Thymus (tissue), 11 donors: ENCODE results near the gene MYBPHL. TPM values are rescaled to one million over a fixed set of nuclear protein-coding genes. Genes with fewer than 3 reads are reported as not detected.
"Not testable (repeated sequence)": the region's sequence is repeated elsewhere in the genome, so short reads cannot be mapped to it uniquely, and the experiment has no call there.

ENCODE experiments used
- DNase-seq, 9 donors: peaks; one replicate each; pipeline ENCODE4 v3.0.0-alpha.2; 2013; ENCODE audit warnings: low spot score in 9 of 9, low read depth in 6 of 9, missing footprints in 1 of 9
- H3K27ac ChIP-seq, 2 donors: one replicate each; pipeline ENCODE4 v1.5.1; 2013; ENCODE audit warnings: control low read depth in 1 of 2, low read depth in 1 of 2, low read length in 1 of 2, mild to moderate bottlenecking in 1 of 2, moderate library complexity in 1 of 2
- H3K27me3 ChIP-seq, 2 donors: one replicate each; pipeline ENCODE4 v1.5.1; 2013; ENCODE audit warnings: low read length in 1 of 2; ENCODE audit not compliant: control insufficient read depth in 2 of 2, insufficient read depth in 1 of 2
- H3K36me3 ChIP-seq, 2 donors: one replicate each; pipeline ENCODE4 v1.5.1; 2013; ENCODE audit warnings: low read length in 1 of 2, mild to moderate bottlenecking in 1 of 2, moderate library complexity in 1 of 2; ENCODE audit not compliant: control insufficient read depth in 2 of 2, insufficient read depth in 2 of 2
- H3K4me1 ChIP-seq, 2 donors: one replicate each; pipeline ENCODE4 v1.5.1; 2013; ENCODE audit warnings: low read length in 2 of 2; ENCODE audit not compliant: control insufficient read depth in 2 of 2, insufficient read depth in 2 of 2
- H3K4me3 ChIP-seq, 2 donors: one replicate each; pipeline ENCODE4 v1.5.1; 2013; ENCODE audit warnings: low read length in 2 of 2, control low read depth in 1 of 2, mild to moderate bottlenecking in 1 of 2
- H3K9me3 ChIP-seq, 2 donors: one replicate each; pipeline ENCODE4 v1.5.1; 2013; ENCODE audit warnings: low read length in 1 of 2, mild to moderate bottlenecking in 1 of 2; ENCODE audit not compliant: control insufficient read depth in 2 of 2, insufficient read depth in 1 of 2
- WGBS: extraction: QIAGEN DNeasy Blood & Tissue Kit; methylation state at CpG from one replicate; pipeline ENCODE4 v1.1.7; 2013; 5-methylcytosine and 5-hydroxymethylcytosine counted together
- polyA plus RNA-seq: library from polyadenylated mRNA; stranded (reverse); fragments of 200-250 nt; gene quantifications from one replicate; pipeline ENCODE4 v1.2.3, GENCODE V29; 2013
- total RNA-seq: library from RNA; stranded (reverse); fragments of 120-200 nt; gene quantifications from one replicate; pipeline ENCODE4 v1.2.4, GENCODE V29; 2013
- donor health status: healthy.

MYBPHL gene
- total and polyA plus RNA-seq, 2 donors = 0.09 to 0.43 TPM

GRCh38 chr1:109290137-109290536 lies 16.7 kb downstream of the MYBPHL start:
- H3K27me3 ChIP-seq = peaks cover 0 to 4% of the 10 kb centered on the region in 2 donors
- H3K4me1 ChIP-seq = no peaks in the 10 kb centered on the region
- DNase-seq = no peak
- H3K36me3 ChIP-seq = no peaks in the 10 kb centered on the region
- H3K9me3 ChIP-seq = no peaks in the 10 kb centered on the region
- H3K27ac ChIP-seq = no peak overlapping the region
- H3K4me3 ChIP-seq = no peak overlapping the region
- WGBS = 92% methylated on average over 1 of the region's 1 CpG

- H3K4me1 ChIP-seq = peaks cover 12 to 23% of the 10 kb centered on the region in 2 donors
- 98% methylated on average over 5 of the region's 5 CpGs for WGBS
- not testable (repeated sequence) for H3K36me3 ChIP-seq, H3K27me3 ChIP-seq, H3K9me3 ChIP-seq, H3K27ac ChIP-seq, DNase-seq, H3K4me3 ChIP-seq
These were observed 20.0 kb downstream of the MYBPHL start for GRCh38 chr1:109286762-109287161.

- peak in 1 of 9 donors; percentile 9 for DNase-seq
- Histone ChIP-seq H3K27ac (peak overlapping the region; percentile 79 to 80), H3K9me3 (no peaks in the 10 kb centered on the region), H3K4me3 (peak overlapping the region; percentile 79 to 82), H3K36me3 (peaks cover 7 to 13% of the 10 kb centered on the region in 2 donors), H3K4me1 (peaks cover 14 to 27% of the 10 kb centered on the region in 2 donors), H3K27me3 (no peaks in the 10 kb centered on the region)
- 62% methylated on average over 17 of the region's 17 CpGs for WGBS
These were observed 22.8 kb downstream of the MYBPHL start for GRCh38 chr1:109283748-109284600.

DNA sequence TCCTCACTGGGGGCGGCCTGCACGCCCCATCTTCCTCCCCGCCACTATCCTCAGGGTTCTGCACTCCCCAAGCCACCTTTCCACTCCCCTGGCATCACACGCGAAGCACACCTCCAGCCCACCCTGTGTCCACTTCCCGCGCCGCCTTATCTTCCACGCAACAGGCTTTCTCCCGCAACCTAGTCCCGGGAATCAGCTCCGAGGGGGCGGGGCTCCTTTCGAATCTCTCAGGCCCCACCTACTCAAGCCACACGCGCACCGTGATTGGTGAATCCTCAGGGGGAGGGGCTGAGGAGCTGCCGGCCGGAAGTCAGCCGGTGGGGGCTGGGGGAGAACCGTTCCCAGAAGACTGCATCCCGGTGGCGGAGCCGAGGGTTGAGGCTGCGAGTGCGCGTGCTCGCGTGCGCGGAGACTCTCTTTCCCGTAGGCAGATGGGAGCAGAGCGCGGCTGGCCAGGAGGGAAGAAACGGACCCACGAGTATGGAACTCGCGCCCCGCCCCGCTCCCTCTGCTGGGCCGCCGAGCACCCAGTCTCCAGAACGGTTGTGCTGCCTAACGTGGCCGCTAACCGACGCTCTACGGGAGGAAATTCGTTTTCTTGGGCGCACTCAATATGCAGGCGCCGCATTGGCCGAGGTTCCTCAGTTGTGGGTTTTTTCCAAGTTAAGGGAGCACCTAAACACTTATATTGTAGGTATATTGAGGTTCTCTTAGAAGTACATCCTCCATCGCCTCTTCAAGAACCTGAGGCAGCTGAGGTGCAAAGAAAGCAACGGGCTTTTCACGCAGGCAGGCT lies 23.7 kb downstream of the MYBPHL start, which contains the start of gene PSRC1:
Gene PSRC1 (minus strand): TSS at position 194 of the 796 bp plus-strand sequence.
- Histone ChIP-seq H3K9me3 (no peaks in the 10 kb centered on the region), H3K36me3 (peaks cover 7 to 15% of the 10 kb centered on the region in 2 donors), H3K4me1 (peaks cover 14 to 27% of the 10 kb centered on the region in 2 donors), H3K27ac (peak within 1 kb of the TSS; percentile 79 to 80), H3K4me3 (peak within 1 kb of the TSS; percentile 79 to 82), H3K27me3 (no peaks in the 10 kb centered on the region)
- DNase-seq = peak; percentile 81 to 95 (median 89)
- WGBS = under 1% methylated on average over 56 of the region's 56 CpGs

DNA sequence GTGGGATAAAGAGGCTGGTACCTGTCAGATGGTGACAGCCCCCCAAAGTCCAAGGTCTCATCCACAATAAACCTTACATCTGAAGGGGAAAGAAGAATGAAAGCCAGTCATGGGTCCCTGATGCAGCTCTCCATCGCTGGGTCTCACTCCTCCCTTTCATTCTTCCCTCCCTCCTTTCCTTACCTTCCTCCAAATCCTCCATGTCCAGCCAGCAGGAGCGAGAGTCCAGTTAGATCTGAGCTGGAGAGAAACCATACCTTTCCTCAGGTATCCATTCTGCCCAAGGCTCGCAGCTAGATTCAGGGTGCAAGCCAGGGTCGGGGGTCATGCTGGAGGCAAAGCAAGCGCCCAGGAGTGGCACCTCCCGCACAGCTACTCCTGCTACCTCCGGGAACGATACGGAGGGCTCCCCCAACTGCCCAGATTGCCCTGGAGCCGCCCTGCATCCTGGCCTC lies 24.3 kb downstream of the MYBPHL start:
- peaks cover 0 to under 1% of the 10 kb centered on the region in 2 donors for H3K9me3 ChIP-seq
- H3K4me1 ChIP-seq = peaks cover 14 to 30% of the 10 kb centered on the region in 2 donors
- H3K27me3 ChIP-seq = no peaks in the 10 kb centered on the region
- 28% methylated on average over 10 of the region's 10 CpGs for WGBS
- DNase-seq = no peak
- no peak overlapping the region for H3K27ac ChIP-seq
- H3K4me3 ChIP-seq = peak overlapping the region; percentile 79 to 82
- peaks cover 7 to 18% of the 10 kb centered on the region in 2 donors for H3K36me3 ChIP-seq

GRCh38 chr1:109281680-109282496 lies 24.9 kb downstream of the MYBPHL start:
- Histone ChIP-seq H3K9me3 (peaks cover 0 to 2% of the 10 kb centered on the region in 2 donors), H3K4me1 (peaks cover 14 to 31% of the 10 kb centered on the region in 2 donors), H3K27me3 (no peaks in the 10 kb centered on the region), H3K36me3 (peaks cover 7 to 18% of the 10 kb centered on the region in 2 donors), H3K4me3 (peak overlapping the region; percentile 79 to 82), H3K27ac (no peak overlapping the region)
- whole genome bisulfite sequencing = 80% methylated on average over 28 of the region's 28 CpGs
- DNase-seq = no peak

DNA sequence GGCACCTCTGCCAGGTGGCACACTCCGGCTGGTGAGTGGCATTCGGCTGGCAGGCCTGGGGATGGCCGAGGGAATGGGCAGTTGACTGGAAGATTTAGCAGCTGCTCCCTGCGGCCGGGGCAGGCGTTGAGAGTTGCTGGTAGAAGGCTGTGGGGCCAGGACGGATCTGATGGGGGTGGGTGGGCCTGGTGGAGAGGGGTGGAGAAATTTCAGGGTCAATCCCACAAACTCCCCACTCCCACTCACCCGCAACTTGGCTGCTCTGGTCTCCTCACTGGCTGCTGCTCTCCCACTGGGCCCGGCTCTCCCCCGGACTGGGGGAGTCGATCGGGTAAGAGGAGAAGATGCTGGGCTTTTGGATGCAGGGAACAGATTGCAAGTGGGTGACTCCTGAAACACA lies 25.9 kb downstream of the MYBPHL start:
- peaks cover 0 to 2% of the 10 kb centered on the region in 2 donors for H3K9me3 ChIP-seq
- WGBS = 97% methylated on average over 12 of the region's 12 CpGs
- H3K27me3 ChIP-seq = no peaks in the 10 kb centered on the region
- peaks cover 7 to 18% of the 10 kb centered on the region in 2 donors for H3K36me3 ChIP-seq
- H3K4me1 ChIP-seq = peaks cover 14 to 31% of the 10 kb centered on the region in 2 donors
- no peak overlapping the region for H3K4me3 ChIP-seq
- DNase-seq = no peak
- no peak overlapping the region for H3K27ac ChIP-seq

DNA sequence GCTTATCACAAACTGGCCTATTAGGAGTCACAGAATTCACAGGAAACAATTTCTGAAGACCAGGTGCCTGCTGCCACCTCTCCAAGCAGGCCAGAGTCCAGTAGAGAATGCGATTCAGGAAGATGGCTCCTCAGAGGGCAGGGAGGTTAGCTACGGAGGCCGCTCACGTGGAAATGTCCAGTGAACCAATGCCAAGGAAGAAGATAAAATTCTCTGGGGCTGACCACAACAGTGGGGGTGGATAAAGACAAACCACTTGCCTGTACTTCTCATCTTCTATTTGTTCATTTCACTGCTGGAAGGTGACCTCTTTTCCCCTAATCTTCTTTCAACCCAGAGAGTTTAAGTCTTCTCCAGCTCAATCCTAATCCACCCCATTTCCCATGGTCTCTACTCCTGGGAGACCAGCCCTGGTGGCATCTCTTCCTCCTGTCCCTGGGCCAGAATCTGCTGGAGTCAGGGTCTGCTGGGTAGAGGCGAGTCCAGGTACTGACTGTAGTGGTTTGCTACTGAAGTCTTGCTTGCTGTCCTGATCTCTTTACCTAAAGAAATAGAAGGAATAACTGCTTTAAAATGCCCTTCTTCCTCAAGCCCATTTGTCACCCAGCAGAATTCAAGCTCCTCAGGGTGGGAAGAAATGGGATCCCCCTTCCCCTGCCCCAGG lies 27.1 kb downstream of the MYBPHL start:
- peaks cover 14 to 33% of the 10 kb centered on the region in 2 donors for H3K4me1 ChIP-seq
- 98% methylated on average over 5 of the region's 5 CpGs for WGBS

More for the DNA sequence above, 27.1 kb downstream of the MYBPHL start:
- H3K4me3 ChIP-seq = no peak overlapping the region
- H3K27me3 ChIP-seq = no peaks in the 10 kb centered on the region
- H3K27ac ChIP-seq = no peak overlapping the region
- peaks cover 7 to 18% of the 10 kb centered on the region in 2 donors for H3K36me3 ChIP-seq
- peaks cover 0 to 2% of the 10 kb centered on the region in 2 donors for H3K9me3 ChIP-seq
- no peak for DNase-seq
